ENCODE data around the gene CELSR2.

CELSR2 gene

GRCh38 chr1:109252167-109252892 lies 3.0 kb downstream of the CELSR2 start:
- DNase-seq = no peak

GRCh38 chr1:109252893-109253802 lies 3.8 kb downstream of the CELSR2 start:
- DNase-seq = no peak

GRCh38 chr1:109253803-109254620 lies 4.7 kb downstream of the CELSR2 start:
- no peak for DNase-seq

- no peak for DNase-seq
These were observed 5.3 kb downstream of the CELSR2 start for GRCh38 chr1:109254621-109255096.

GRCh38 chr1:109255097-109255651 lies 5.8 kb downstream of the CELSR2 start:
- no peak for DNase-seq

- DNase-seq = no peak
These were observed 6.3 kb downstream of the CELSR2 start for GRCh38 chr1:109255678-109256077.

GRCh38 chr1:109256085-109256484 lies 6.7 kb downstream of the CELSR2 start:
- DNase-seq = no peak

GRCh38 chr1:109256971-109257681 lies 7.8 kb downstream of the CELSR2 start:
- no peak for DNase-seq

- DNase-seq = no peak
These were observed 8.5 kb downstream of the CELSR2 start for GRCh38 chr1:109257682-109258421.

GRCh38 chr1:109258481-109259466 lies 9.4 kb downstream of the CELSR2 start:
- no peak for DNase-seq

- no peak for DNase-seq
These were observed 10.6 kb downstream of the CELSR2 start for GRCh38 chr1:109259674-109260557.

- DNase-seq = no peak
These were observed 11.7 kb downstream of the CELSR2 start for GRCh38 chr1:109261006-109261405.

GRCh38 chr1:109261578-109261977 lies 12.2 kb downstream of the CELSR2 start:
- no peak for DNase-seq

GRCh38 chr1:109262231-109263055 lies 13.1 kb downstream of the CELSR2 start:
- no peak for DNase-seq

GRCh38 chr1:109263234-109263596 lies 13.9 kb downstream of the CELSR2 start:
- peak; percentile 93 for DNase-seq

- DNase-seq = peak; percentile 93
These were observed 14.4 kb downstream of the CELSR2 start for GRCh38 chr1:109263597-109264378.

GRCh38 chr1:109264379-109264755 lies 15.0 kb downstream of the CELSR2 start:
- no peak for DNase-seq
